HepG2 (cell line): ENCODE measurements around the gene PFDN5. TPM values are rescaled to one million over a fixed set of nuclear protein-coding genes. Genes with fewer than 3 reads are reported as not detected.

ENCODE experiments used
- EZH2 ChIP-seq: conservative IDR thresholded peaks from 2 replicates; pipeline ENCODE4 v1.6.1; 2012; ENCODE audit warnings: mild to moderate bottlenecking, low read depth, low read length, moderate library complexity
- FOSL2 ChIP-seq: sonication (generic); formaldehyde crosslinking; IDR thresholded peaks from 2 replicates; pipeline ENCODE4 v1.4.0; 2020; ENCODE audit warnings: missing genetic modification reagents
- FOXK2 ChIP-seq: fragments of 450-650 bp; IDR thresholded peaks from 2 replicates; pipeline ENCODE4 v1.6.1; 2016
- HOXA3 ChIP-seq: sonication (generic); formaldehyde crosslinking; IDR thresholded peaks from 2 replicates; pipeline ENCODE4 v1.5.0; 2020; ENCODE audit warnings: missing genetic modification reagents
- KDM5A ChIP-seq: fragments of 200-600 bp; sonication (generic); IDR thresholded peaks from 2 replicates; pipeline ENCODE4 v1.7.0; 2018; ENCODE audit warnings: antibody characterized with exemption, mild to moderate bottlenecking, low read length, borderline replicate concordance
- MAF1 ChIP-seq: sonication (generic); formaldehyde crosslinking; IDR thresholded peaks from 2 replicates; pipeline ENCODE4 v1.5.0; 2020; ENCODE audit warnings: missing genetic modification reagents, borderline replicate concordance
- MTA1 ChIP-seq: sonication (generic); formaldehyde crosslinking; IDR thresholded peaks from 2 replicates; pipeline ENCODE4 v1.4.0; 2020; ENCODE audit warnings: missing genetic modification reagents, mild to moderate bottlenecking, borderline replicate concordance
- SP5 ChIP-seq: IDR thresholded peaks from 2 replicates; pipeline ENCODE4 v1.6.1; 2016; ENCODE audit warnings: low read depth, borderline replicate concordance
- TAF1 ChIP-seq: sonication (generic); formaldehyde crosslinking; IDR thresholded peaks from 2 replicates; pipeline ENCODE4 v1.4.0; 2020; ENCODE audit warnings: missing genetic modification reagents
- ZNF101 ChIP-seq: sonication (generic); formaldehyde crosslinking; IDR thresholded peaks from 2 replicates; pipeline ENCODE4 v1.4.0; 2020; ENCODE audit warnings: mild to moderate bottlenecking, low read depth, missing genetic modification reagents, borderline replicate concordance
- ZNF343 ChIP-seq: sonication (generic); formaldehyde crosslinking; IDR thresholded peaks from 2 replicates; pipeline ENCODE4 v1.4.0; 2020; ENCODE audit warnings: mild to moderate bottlenecking, missing genetic modification reagents
- ZNF510 ChIP-seq: sonication (generic); formaldehyde crosslinking; IDR thresholded peaks from 2 replicates; pipeline ENCODE4 v1.4.0; 2020; ENCODE audit warnings: low read depth, mild to moderate bottlenecking, missing genetic modification reagents
- ZNF776 ChIP-seq: sonication (generic); formaldehyde crosslinking; IDR thresholded peaks from 2 replicates; pipeline ENCODE4 v1.4.0; 2020; ENCODE audit warnings: mild to moderate bottlenecking, missing genetic modification reagents
- ZNF788 ChIP-seq: sonication (generic); formaldehyde crosslinking; IDR thresholded peaks from 2 replicates; pipeline ENCODE4 v1.5.0; 2020; ENCODE audit warnings: mild to moderate bottlenecking, missing genetic modification reagents, borderline replicate concordance
- polyA plus RNA-seq, 8 experiments: library from polyadenylated mRNA; depleted of rRNA in 3 of 8; stranded (reverse) in 7 of 8; unstranded in 1 of 8; fragments of >200 nt; fragmentation: Illumina TruSeq in 4 of 8; extraction: Trizol in 4 of 8; gene quantifications; 2 replicates each; pipeline versions ENCODE4 v1.2.1 to v1.2.3, GENCODE V29; 2011 to 2016; ENCODE audit warnings: low read depth in 4 of 8, missing spikeins in 1 of 8, mixed read lengths in 1 of 8; ENCODE audit not compliant: insufficient read depth in 1 of 8
- total RNA-seq, 5 experiments: library from RNA; depleted of rRNA; stranded (reverse); fragments of >200 nt; fragmentation: Illumina TruSeq; extraction: Trizol; gene quantifications; 2 replicates each; pipeline ENCODE4 v1.2.3, GENCODE V29; 2016; ENCODE audit warnings: low read depth in 1 of 5
- TF ChIP-seq, protein P1 (sequence below): sonication (generic); formaldehyde crosslinking; IDR thresholded peaks from 2 replicates; pipeline ENCODE4 v1.4.0; 2020; ENCODE audit warnings: mild to moderate bottlenecking, missing genetic modification reagents
- TF ChIP-seq, protein P2 (sequence below): sonication (generic); formaldehyde crosslinking; IDR thresholded peaks from 2 replicates; pipeline ENCODE4 v1.8.0; 2022; ENCODE audit warnings: mild to moderate bottlenecking, missing genetic modification reagents; ENCODE audit not compliant: insufficient replicate concordance
- TF ChIP-seq, protein P3 (sequence below): sonication (generic); formaldehyde crosslinking; IDR thresholded peaks from 2 replicates; pipeline ENCODE4 v1.5.0; 2020; ENCODE audit warnings: mild to moderate bottlenecking, missing genetic modification reagents, borderline replicate concordance

PFDN5 gene
- total and polyA plus RNA-seq, 2 of the 13 experiments (the other 11 are each of a cell fraction or from before 2014, with no cell fraction given), result 449 to 462 TPM

DNA sequence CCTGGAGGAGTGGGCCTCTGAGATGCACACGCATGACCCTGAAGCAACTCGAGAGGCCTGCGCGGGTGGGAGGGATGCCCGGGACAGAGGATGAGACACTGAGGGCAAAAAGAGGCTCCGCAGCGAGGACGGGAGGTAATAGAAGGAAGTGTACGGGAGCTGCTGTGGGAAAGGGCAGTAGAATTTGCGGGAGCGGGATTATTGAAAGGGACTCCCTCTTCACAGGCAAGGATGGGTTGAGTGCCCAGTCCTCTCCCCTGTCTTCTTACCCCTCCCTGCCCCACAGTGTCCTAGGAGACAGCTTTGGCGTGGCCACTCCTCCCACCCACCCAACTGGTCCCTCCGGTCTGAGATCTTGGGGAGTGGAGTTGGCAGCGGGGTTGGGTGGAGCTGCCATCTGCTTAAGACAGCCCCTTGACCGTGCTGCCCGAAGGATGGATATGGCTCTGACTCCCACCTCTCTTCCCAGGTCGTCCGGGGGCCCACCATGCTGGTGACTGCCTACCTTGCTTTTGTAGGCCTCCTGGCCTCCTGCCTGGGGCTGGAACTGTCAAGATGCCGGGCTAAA is 42.9 kb upstream of the PFDN5 start (continued):
- TF ChIP-seq FOSL2 (CRISPR knock-in tag) (peak; percentile 3; the same call in 1 of the 2 replicates), MTA1 (CRISPR knock-in tag) (no peak), ZNF343 (CRISPR knock-in tag) (no peak), FOXK2 (no peak), ZNF788 (CRISPR knock-in tag) (no peak), HOXA3 (CRISPR knock-in tag) (no peak), ZNF776 (CRISPR knock-in tag) (no peak), TAF1 (no peak), EZH2 (no peak), KDM5A (0 out of 2 replicates have a peak, but pooled peaks have one; percentile 3), MAF1 (CRISPR knock-in tag) (0 out of 2 replicates have a peak, but pooled peaks have one; percentile 2), SP5 (CRISPR knock-in tag) (0 out of 2 replicates have a peak, but pooled peaks have one; percentile 2), ZNF101 (no peak), ZNF510 (CRISPR knock-in tag) (no peak)
- TF ChIP-seq, protein P1, sequence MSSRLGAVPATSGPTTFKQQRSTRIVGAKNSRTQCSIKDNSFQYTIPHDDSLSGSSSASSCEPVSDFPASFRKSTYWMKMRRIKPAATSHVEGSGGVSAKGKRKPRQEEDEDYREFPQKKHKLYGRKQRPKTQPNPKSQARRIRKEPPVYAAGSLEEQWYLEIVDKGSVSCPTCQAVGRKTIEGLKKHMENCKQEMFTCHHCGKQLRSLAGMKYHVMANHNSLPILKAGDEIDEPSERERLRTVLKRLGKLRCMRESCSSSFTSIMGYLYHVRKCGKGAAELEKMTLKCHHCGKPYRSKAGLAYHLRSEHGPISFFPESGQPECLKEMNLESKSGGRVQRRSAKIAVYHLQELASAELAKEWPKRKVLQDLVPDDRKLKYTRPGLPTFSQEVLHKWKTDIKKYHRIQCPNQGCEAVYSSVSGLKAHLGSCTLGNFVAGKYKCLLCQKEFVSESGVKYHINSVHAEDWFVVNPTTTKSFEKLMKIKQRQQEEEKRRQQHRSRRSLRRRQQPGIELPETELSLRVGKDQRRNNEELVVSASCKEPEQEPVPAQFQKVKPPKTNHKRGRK (CRISPR knock-in tag), result no peak
- TF ChIP-seq, protein P2, sequence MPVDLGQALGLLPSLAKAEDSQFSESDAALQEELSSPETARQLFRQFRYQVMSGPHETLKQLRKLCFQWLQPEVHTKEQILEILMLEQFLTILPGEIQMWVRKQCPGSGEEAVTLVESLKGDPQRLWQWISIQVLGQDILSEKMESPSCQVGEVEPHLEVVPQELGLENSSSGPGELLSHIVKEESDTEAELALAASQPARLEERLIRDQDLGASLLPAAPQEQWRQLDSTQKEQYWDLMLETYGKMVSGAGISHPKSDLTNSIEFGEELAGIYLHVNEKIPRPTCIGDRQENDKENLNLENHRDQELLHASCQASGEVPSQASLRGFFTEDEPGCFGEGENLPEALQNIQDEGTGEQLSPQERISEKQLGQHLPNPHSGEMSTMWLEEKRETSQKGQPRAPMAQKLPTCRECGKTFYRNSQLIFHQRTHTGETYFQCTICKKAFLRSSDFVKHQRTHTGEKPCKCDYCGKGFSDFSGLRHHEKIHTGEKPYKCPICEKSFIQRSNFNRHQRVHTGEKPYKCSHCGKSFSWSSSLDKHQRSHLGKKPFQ (CRISPR knock-in tag), result peak; percentile 48
- TF ChIP-seq, protein P3, sequence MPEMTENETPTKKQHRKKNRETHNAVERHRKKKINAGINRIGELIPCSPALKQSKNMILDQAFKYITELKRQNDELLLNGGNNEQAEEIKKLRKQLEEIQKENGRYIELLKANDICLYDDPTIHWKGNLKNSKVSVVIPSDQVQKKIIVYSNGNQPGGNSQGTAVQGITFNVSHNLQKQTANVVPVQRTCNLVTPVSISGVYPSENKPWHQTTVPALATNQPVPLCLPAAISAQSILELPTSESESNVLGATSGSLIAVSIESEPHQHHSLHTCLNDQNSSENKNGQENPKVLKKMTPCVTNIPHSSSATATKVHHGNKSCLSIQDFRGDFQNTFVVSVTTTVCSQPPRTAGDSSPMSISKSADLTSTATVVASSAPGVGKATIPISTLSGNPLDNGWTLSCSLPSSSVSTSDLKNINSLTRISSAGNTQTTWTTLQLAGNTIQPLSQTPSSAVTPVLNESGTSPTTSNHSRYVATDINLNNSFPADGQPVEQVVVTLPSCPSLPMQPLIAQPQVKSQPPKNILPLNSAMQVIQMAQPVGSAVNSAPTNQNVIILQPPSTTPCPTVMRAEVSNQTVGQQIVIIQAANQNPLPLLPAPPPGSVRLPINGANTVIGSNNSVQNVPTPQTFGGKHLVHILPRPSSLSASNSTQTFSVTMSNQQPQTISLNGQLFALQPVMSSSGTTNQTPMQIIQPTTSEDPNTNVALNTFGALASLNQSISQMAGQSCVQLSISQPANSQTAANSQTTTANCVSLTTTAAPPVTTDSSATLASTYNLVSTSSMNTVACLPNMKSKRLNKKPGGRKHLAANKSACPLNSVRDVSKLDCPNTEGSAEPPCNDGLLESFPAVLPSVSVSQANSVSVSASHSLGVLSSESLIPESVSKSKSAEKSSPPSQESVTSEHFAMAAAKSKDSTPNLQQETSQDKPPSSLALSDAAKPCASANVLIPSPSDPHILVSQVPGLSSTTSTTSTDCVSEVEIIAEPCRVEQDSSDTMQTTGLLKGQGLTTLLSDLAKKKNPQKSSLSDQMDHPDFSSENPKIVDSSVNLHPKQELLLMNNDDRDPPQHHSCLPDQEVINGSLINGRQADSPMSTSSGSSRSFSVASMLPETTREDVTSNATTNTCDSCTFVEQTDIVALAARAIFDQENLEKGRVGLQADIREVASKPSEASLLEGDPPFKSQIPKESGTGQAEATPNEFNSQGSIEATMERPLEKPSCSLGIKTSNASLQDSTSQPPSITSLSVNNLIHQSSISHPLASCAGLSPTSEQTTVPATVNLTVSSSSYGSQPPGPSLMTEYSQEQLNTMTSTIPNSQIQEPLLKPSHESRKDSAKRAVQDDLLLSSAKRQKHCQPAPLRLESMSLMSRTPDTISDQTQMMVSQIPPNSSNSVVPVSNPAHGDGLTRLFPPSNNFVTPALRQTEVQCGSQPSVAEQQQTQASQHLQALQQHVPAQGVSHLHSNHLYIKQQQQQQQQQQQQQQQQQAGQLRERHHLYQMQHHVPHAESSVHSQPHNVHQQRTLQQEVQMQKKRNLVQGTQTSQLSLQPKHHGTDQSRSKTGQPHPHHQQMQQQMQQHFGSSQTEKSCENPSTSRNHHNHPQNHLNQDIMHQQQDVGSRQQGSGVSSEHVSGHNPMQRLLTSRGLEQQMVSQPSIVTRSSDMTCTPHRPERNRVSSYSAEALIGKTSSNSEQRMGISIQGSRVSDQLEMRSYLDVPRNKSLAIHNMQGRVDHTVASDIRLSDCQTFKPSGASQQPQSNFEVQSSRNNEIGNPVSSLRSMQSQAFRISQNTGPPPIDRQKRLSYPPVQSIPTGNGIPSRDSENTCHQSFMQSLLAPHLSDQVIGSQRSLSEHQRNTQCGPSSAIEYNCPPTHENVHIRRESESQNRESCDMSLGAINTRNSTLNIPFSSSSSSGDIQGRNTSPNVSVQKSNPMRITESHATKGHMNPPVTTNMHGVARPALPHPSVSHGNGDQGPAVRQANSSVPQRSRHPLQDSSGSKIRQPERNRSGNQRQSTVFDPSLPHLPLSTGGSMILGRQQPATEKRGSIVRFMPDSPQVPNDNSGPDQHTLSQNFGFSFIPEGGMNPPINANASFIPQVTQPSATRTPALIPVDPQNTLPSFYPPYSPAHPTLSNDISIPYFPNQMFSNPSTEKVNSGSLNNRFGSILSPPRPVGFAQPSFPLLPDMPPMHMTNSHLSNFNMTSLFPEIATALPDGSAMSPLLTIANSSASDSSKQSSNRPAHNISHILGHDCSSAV (CRISPR knock-in tag), result no peak
